ENCODE measurements around the gene IDH3A. TPM values are rescaled to one million over a fixed set of nuclear protein-coding genes. Genes with fewer than 3 reads are reported as not detected.
A peak's percentile ranks its signal among the peaks of the same experiment; 100 is the strongest.

IDH3A gene
- total RNA-seq, 1 experiment from 2014 or later = 106 TPM

GRCh38 chr15:78216276-78217104 is 67.3 kb downstream of the IDH3A start:
- POLR2A ChIA-PET = interaction anchor here (0.8 to 2.0 kb wide), 4 partner anchors 9 to 66 kb away, joined by 3 to 5 read pairs (median 4); no protein-coding TSS in a partner anchor

GRCh38 chr15:78220713-78221112 is 71.6 kb downstream of the IDH3A start:
- no peak for TF ChIP-seq CTCF (IDR thresholded peaks at IDR 0.05; ENCODE audit: unreplicated experiment)
- no peak overlapping the region for H3K4me3 Mint-ChIP-seq (ENCODE audit: unreplicated experiment)
- peaks cover 23% of the 10 kb centered on the region for H3K4me1 Mint-ChIP-seq (ENCODE audit: insufficient read depth, unreplicated experiment)
- DNase-seq (ENCODE audit: unreplicated experiment) = no peak
- no peaks in the 10 kb centered on the region for H3K9me3 Mint-ChIP-seq (ENCODE audit: unreplicated experiment)
- CTCF ChIA-PET = no interaction called here
- H3K27me3 Mint-ChIP-seq (ENCODE audit: insufficient read depth, unreplicated experiment) = no peaks in the 10 kb centered on the region
- intact Hi-C loops (cut with micrococcal nuclease) = no loop called here
- POLR2A ChIA-PET = interaction anchor here (0.6 kb wide), 1 partner anchor 63 kb away, joined by 3 read pairs; no protein-coding TSS in a partner anchor
- BruUV-seq (replicated peaks) = no TSS peak
- no peaks in the 10 kb centered on the region for H3K36me3 Mint-ChIP-seq (ENCODE audit: insufficient read depth, unreplicated experiment)
- no peak overlapping the region for H3K27ac Mint-ChIP-seq (ENCODE audit: low read depth, unreplicated experiment)

More at GRCh38 chr15:78216276-78217104, 67.3 kb downstream of the IDH3A start:
- no peak overlapping the region for H3K27ac Mint-ChIP-seq (ENCODE audit: low read depth, unreplicated experiment)
- H3K27me3 Mint-ChIP-seq (ENCODE audit: insufficient read depth, unreplicated experiment) = no peaks in the 10 kb centered on the region
- H3K4me3 Mint-ChIP-seq (ENCODE audit: unreplicated experiment) = no peak overlapping the region
- peaks cover 40% of the 10 kb centered on the region for H3K4me1 Mint-ChIP-seq (ENCODE audit: insufficient read depth, unreplicated experiment)
- CTCF ChIA-PET = interaction anchor here (0.7 to 1.0 kb wide), 3 partner anchors 21 to 51 kb away, joined by 4 to 6 read pairs (median 6); no protein-coding TSS in a partner anchor
- no peak for TF ChIP-seq CTCF (IDR thresholded peaks at IDR 0.05; ENCODE audit: unreplicated experiment)
- DNase-seq (ENCODE audit: unreplicated experiment) = peak; percentile 99
- H3K9me3 Mint-ChIP-seq (ENCODE audit: unreplicated experiment) = no peaks in the 10 kb centered on the region
- intact Hi-C loops (cut with micrococcal nuclease) = no loop called here
- H3K36me3 Mint-ChIP-seq (ENCODE audit: insufficient read depth, unreplicated experiment) = no peaks in the 10 kb centered on the region
- no TSS peak for BruUV-seq (replicated peaks)

Other genes with a start within 250 kb of the IDH3A start
- gene TBC1D2B, start 71.7 kb upstream of the IDH3A start, total RNA-seq (2022) = 21.2 and 21.6 TPM in 2 replicates
- gene SH2D7, start 56.8 kb upstream of the IDH3A start, total RNA-seq (2022) = not detected in 2 replicates
- 0.30 and 0.34 TPM in 2 replicates for gene CIB2, start 17.9 kb upstream of the IDH3A start, total RNA-seq (2022)
- gene ACSBG1, start 85.2 kb downstream of the IDH3A start, total RNA-seq (2022) = not detected in 2 replicates
- not detected in 2 replicates for gene DNAJA4, start 115.2 kb downstream of the IDH3A start, total RNA-seq (2022)
- 54.3 and 56.2 TPM in 2 replicates for gene SKIC8, start 150.2 kb downstream of the IDH3A start, total RNA-seq (2022)
- not detected in 2 replicates for gene CRABP1, start 191.0 kb downstream of the IDH3A start, total RNA-seq (2022)